Skin epidermis (tissue), 12 donors: ENCODE results near the gene ABCB6.
A peak's percentile ranks its signal among the peaks of the same experiment; 100 is the strongest.

Experiments
- H3K27ac ChIP-seq, 21 experiments: fragments of 200-600 bp; sonication (generic) in 11 of 21; one replicate each; pipeline ENCODE4 v1.5.0; 2020; ENCODE audit warnings: mild to moderate bottlenecking in 3 of 21, inconsistent platforms in 2 of 21, moderate library complexity in 2 of 21
- H3K4me3 ChIP-seq, 7 experiments: fragments of 200-600 bp; sonication (generic) in 2 of 7; one replicate each; pipeline ENCODE4 v1.5.0; 2020; ENCODE audit warnings: inconsistent platforms in 2 of 7, mild to moderate bottlenecking in 2 of 7, moderate library complexity in 1 of 7

The ABCB6 gene

GRCh38 chr2:219247678-219248642 lies 29.2 kb upstream of the ABCB6 start:
- Histone ChIP-seq H3K4me3 (no peak overlapping the region), H3K27ac (peak overlapping the region in 20 of 21 experiments; percentile 57 to 98 (median 86))

GRCh38 chr2:219246559-219246958 lies 27.8 kb upstream of the ABCB6 start:
- Histone ChIP-seq H3K4me3 (no peak overlapping the region), H3K27ac (peak overlapping the region in 17 of 21 experiments; percentile 33 to 98 (median 91))

- peak overlapping the region; percentile 66 to 92 (median 76) for H3K4me3 ChIP-seq
- H3K27ac ChIP-seq: peak overlapping the region; percentile 71 to 99 (median 93)
Measured at GRCh38 chr2:219245899-219246230, 27.1 kb upstream of the ABCB6 start.

GRCh38 chr2:219245148-219245898 lies 26.6 kb upstream of the ABCB6 start, which contains the start of the genes GLB1L and STK16:
Gene GLB1L, minus strand, starts transcription at chr2:219245444. Its CDS starts 1,871 bp downstream, at chr2:219243573.
Gene STK16, plus strand, starts transcription at chr2:219245479. Its CDS starts 521 bp downstream, at chr2:219246000.
- H3K27ac ChIP-seq: peak within 1 kb of the TSS; percentile 71 to 99 (median 93)
- peak within 1 kb of the TSS; percentile 66 to 92 (median 76) for H3K4me3 ChIP-seq

GRCh38 chr2:219244789-219245147 lies 26.0 kb upstream of the ABCB6 start:
- Histone ChIP-seq H3K27ac (peak overlapping the region; percentile 20 to 99 (median 93)), H3K4me3 (peak overlapping the region; percentile 66 to 92 (median 76))

- Histone ChIP-seq H3K4me3 (peak overlapping the region in 5 of 7 experiments; percentile 10 to 27 (median 13)), H3K27ac (peak overlapping the region in 7 of 21 experiments; percentile 4 to 63 (median 28))
Measured at GRCh38 chr2:219243291-219243761, 24.6 kb upstream of the ABCB6 start.

GRCh38 chr2:219234331-219234730 lies 15.6 kb upstream of the ABCB6 start:
- no peak overlapping the region for H3K27ac ChIP-seq

GRCh38 chr2:219230059-219230540 lies 11.3 kb upstream of the ABCB6 start:
- H3K27ac ChIP-seq: peak overlapping the region; percentile 54 to 96 (median 94)
- peak overlapping the region; percentile 60 to 87 (median 75) for H3K4me3 ChIP-seq

More at GRCh38 chr2:219234331-219234730, 15.6 kb upstream of the ABCB6 start:
- H3K4me3 ChIP-seq: no peak overlapping the region

GRCh38 chr2:219229305-219230058 lies 10.7 kb upstream of the ABCB6 start, which contains the start of the genes ANKZF1 and ATG9A:
Gene ANKZF1, plus strand, starts transcription at chr2:219229806. Its CDS starts 452 bp downstream, at chr2:219230258.
Gene ATG9A, minus strand, starts transcription at chr2:219229636. Its CDS starts 1,612 bp downstream, at chr2:219228024.
- peak within 1 kb of the TSS; percentile 73 to 96 (median 95) for H3K27ac ChIP-seq

GRCh38 chr2:219228911-219229304 lies 10.2 kb upstream of the ABCB6 start:
- H3K4me3 ChIP-seq: peak overlapping the region; percentile 60 to 87 (median 75)
- H3K27ac ChIP-seq: peak overlapping the region; percentile 73 to 96 (median 95)

More at GRCh38 chr2:219229305-219230058, 10.7 kb upstream of the ABCB6 start, which contains the start of the genes ANKZF1 and ATG9A:
- H3K4me3 ChIP-seq: peak within 1 kb of the TSS; percentile 60 to 87 (median 75)

GRCh38 chr2:219228041-219228910 lies 9.5 kb upstream of the ABCB6 start:
- Histone ChIP-seq H3K4me3 (peak overlapping the region; percentile 60 to 87 (median 75)), H3K27ac (peak overlapping the region in 19 of 21 experiments; percentile 86 to 96 (median 95))

GRCh38 chr2:219225350-219225749 lies 6.6 kb upstream of the ABCB6 start:
- Histone ChIP-seq H3K4me3 (no peak overlapping the region), H3K27ac (no peak overlapping the region)

- H3K27ac ChIP-seq: no peak overlapping the region
- no peak overlapping the region for H3K4me3 ChIP-seq
Measured at GRCh38 chr2:219223831-219224610, 5.3 kb upstream of the ABCB6 start.

- H3K4me3 ChIP-seq: no peak overlapping the region
- H3K27ac ChIP-seq: peak overlapping the region in 1 of 21 experiments; percentile 4
Measured at GRCh38 chr2:219221957-219222518, 3.3 kb upstream of the ABCB6 start.

GRCh38 chr2:219220652-219221402 lies 2.1 kb upstream of the ABCB6 start:
- no peak overlapping the region for H3K4me3 ChIP-seq

More at GRCh38 chr2:219220652-219221402, 2.1 kb upstream of the ABCB6 start:
- no peak overlapping the region for H3K27ac ChIP-seq
